A673 (cell line): ENCODE data around the gene PLIN4.

Experiments used
- EZH2 ChIP-seq: fragments of 200-600 bp; sonication (generic); IDR thresholded peaks from 2 replicates; pipeline ENCODE4 v1.6.1; 2017; ENCODE audit warnings: borderline replicate concordance, low read depth, mild to moderate bottlenecking, mixed read lengths, antibody characterized with exemption, low read length; ENCODE audit not compliant: poor library complexity, severe bottlenecking
- TF ChIP-seq, protein P1 (sequence below): fragments of 300-800, 200-600 bp; sonication (generic); conservative IDR thresholded peaks from 2 replicates; pipeline ENCODE4 v1.5.1; 2017; ENCODE audit warnings: low read depth, mild to moderate bottlenecking, antibody characterized with exemption, low read length, moderate library complexity, mixed read lengths

- TF ChIP-seq, protein P1, sequence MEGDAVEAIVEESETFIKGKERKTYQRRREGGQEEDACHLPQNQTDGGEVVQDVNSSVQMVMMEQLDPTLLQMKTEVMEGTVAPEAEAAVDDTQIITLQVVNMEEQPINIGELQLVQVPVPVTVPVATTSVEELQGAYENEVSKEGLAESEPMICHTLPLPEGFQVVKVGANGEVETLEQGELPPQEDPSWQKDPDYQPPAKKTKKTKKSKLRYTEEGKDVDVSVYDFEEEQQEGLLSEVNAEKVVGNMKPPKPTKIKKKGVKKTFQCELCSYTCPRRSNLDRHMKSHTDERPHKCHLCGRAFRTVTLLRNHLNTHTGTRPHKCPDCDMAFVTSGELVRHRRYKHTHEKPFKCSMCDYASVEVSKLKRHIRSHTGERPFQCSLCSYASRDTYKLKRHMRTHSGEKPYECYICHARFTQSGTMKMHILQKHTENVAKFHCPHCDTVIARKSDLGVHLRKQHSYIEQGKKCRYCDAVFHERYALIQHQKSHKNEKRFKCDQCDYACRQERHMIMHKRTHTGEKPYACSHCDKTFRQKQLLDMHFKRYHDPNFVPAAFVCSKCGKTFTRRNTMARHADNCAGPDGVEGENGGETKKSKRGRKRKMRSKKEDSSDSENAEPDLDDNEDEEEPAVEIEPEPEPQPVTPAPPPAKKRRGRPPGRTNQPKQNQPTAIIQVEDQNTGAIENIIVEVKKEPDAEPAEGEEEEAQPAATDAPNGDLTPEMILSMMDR: no peak
- no peak for TF ChIP-seq EZH2
Observed at GRCh38 chr19:4543842-4544647, 25.8 kb upstream of the PLIN4 start.
